Uterus (tissue), 4 donors: ENCODE results near the gene FTSJ3. TPM values are rescaled to one million over a fixed set of nuclear protein-coding genes. Genes with fewer than 3 reads are reported as not detected.

Experiments used
- DNase-seq, 2 donors: peaks; one replicate each; pipeline ENCODE4 v3.0.0-alpha.2; 2019 to 2020
- H3K27ac ChIP-seq, 2 donors: fragments of 200-600 bp; sonication (generic); 1 replicate in 1 of 2; 2 replicates in 1 of 2; pipeline ENCODE4 v1.5.1; 2016 to 2018
- H3K27me3 ChIP-seq, 2 donors: fragments of 200-600 bp; sonication (generic); one replicate each; pipeline ENCODE4 v1.5.1; 2018 to 2019; ENCODE audit warnings: control low read depth in 1 of 2
- H3K36me3 ChIP-seq, 2 donors: fragments of 200-600 bp; sonication (generic); one replicate each; pipeline ENCODE4 v1.5.1; 2019; ENCODE audit warnings: control low read depth in 1 of 2
- H3K4me1 ChIP-seq, 2 donors: fragments of 200-600 bp; sonication (generic); one replicate each; pipeline ENCODE4 v1.5.1; 2018 to 2019; ENCODE audit warnings: control low read depth in 1 of 2
- H3K4me3 ChIP-seq, 2 donors: fragments of 200-600 bp; sonication (generic); 1 replicate in 1 of 2; 2 replicates in 1 of 2; pipeline ENCODE4 v1.5.1; 2018 to 2019; ENCODE audit warnings: mild to moderate bottlenecking in 1 of 2
- H3K9me3 ChIP-seq, 2 donors: fragments of 200-600 bp; sonication (generic); one replicate each; pipeline ENCODE4 v1.5.1; 2019; ENCODE audit warnings: control low read depth in 1 of 2
- POLR2A ChIP-seq, 2 donors: fragments of 450-650 bp; IDR thresholded peaks; one replicate each; pipeline ENCODE4 v1.6.1; 2016; ENCODE audit warnings: antibody characterized with exemption in 2 of 2, mild to moderate bottlenecking in 1 of 2, moderate library complexity in 1 of 2
- intact Hi-C: fragments of 100-400 bp; cut with DNase I; formaldehyde crosslinking; loops from one replicate; pipeline ENCODE4 v1.15.1; 2023; ENCODE audit warnings: low total_unique reads
- total RNA-seq, 4 donors: library from RNA; depleted of rRNA in 3 of 4; stranded (reverse); fragments of >200 nt in 3 of 4; gene quantifications; one replicate each; pipeline versions ENCODE4 v1.1.0 to v1.2.4, GENCODE V29; 2014 to 2023
- TF ChIP-seq, protein P1 (sequence below), 4 experiments: fragments of 200-600 bp in 2 of 4; fragments of 450-650 bp in 2 of 4; sonication (generic) in 2 of 4; IDR thresholded peaks; one replicate each; pipeline ENCODE4 v1.5.1; 2016 to 2019; ENCODE audit warnings: antibody characterized with exemption in 4 of 4, mild to moderate bottlenecking in 2 of 4, moderate library complexity in 1 of 4
- donor health status: DM: yes; HTN: yes; CAD: no.

The FTSJ3 gene
- total RNA-seq, 4 donors from 2014 or later = 29.7 to 64.7 (median 53.3) TPM

DNA sequence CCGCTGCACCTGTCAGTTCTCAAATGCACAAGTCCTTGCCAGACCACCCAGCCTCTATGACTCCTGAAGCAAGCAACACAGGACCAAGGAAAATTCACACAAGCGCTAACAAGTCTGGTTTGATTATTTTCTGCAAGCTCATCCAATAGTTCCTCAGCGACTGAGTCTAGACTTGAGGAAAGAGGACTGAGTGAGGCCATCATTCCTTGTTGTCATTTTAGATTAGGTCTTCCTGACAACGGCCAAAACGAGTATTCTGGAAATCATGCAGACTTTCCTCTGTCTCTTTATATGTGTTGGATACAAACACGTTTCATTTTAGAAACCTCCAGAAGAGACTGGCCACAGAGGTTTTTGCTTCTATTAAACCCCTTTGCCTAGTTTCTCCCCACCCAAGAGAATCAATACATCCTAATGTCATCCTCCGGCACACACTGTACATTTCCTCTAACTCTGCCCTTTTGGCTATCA lies 54.6 kb downstream of the FTSJ3 start:
- Histone ChIP-seq H3K27me3 (no peaks in the 10 kb centered on the region), H3K4me3 (peak overlapping the region; percentile 69 to 94), H3K4me1 (peaks cover 4 to 8% of the 10 kb centered on the region in 2 donors), H3K36me3 (no peaks in the 10 kb centered on the region), H3K9me3 (no peaks in the 10 kb centered on the region), H3K27ac (peak overlapping the region; percentile 94 to 99)
- no peak for TF ChIP-seq POLR2A (IDR thresholded peaks at IDR 0.05)
- TF ChIP-seq, protein P1, sequence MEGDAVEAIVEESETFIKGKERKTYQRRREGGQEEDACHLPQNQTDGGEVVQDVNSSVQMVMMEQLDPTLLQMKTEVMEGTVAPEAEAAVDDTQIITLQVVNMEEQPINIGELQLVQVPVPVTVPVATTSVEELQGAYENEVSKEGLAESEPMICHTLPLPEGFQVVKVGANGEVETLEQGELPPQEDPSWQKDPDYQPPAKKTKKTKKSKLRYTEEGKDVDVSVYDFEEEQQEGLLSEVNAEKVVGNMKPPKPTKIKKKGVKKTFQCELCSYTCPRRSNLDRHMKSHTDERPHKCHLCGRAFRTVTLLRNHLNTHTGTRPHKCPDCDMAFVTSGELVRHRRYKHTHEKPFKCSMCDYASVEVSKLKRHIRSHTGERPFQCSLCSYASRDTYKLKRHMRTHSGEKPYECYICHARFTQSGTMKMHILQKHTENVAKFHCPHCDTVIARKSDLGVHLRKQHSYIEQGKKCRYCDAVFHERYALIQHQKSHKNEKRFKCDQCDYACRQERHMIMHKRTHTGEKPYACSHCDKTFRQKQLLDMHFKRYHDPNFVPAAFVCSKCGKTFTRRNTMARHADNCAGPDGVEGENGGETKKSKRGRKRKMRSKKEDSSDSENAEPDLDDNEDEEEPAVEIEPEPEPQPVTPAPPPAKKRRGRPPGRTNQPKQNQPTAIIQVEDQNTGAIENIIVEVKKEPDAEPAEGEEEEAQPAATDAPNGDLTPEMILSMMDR (IDR thresholded peaks at IDR 0.05) = no peak
- no peak for DNase-seq
- intact Hi-C loops = no loop called here

Other genes with a start within 250 kb of the FTSJ3 start
- gene TACO1, start 226.8 kb downstream of the FTSJ3 start, total RNA-seq = 10 to 100 TPM in 2 of 4 donors, 1 to 10 TPM in 2; 4.1 to 13.0 (median 8.4) TPM
- 10 to 100 TPM; 31.5 to 63.0 (median 56.3) TPM for gene MAP3K3, start 205.2 kb downstream of the FTSJ3 start, total RNA-seq
- 10 to 100 TPM in 3 of 4 donors, 1 to 10 TPM in 1; 3.8 to 23.2 (median 11.8) TPM for gene LIMD2, start 127.5 kb downstream of the FTSJ3 start, total RNA-seq
- 10 to 100 TPM; 14.1 to 60.9 (median 27.9) TPM for gene STRADA, start 85.9 kb downstream of the FTSJ3 start, total RNA-seq
- 10 to 100 TPM; 15.1 to 91.5 (median 49.3) TPM for gene CCDC47, start 54.1 kb downstream of the FTSJ3 start, total RNA-seq
- gene DDX42, start 53.5 kb downstream of the FTSJ3 start, total RNA-seq = 100 to 1,000 TPM in 3 of 4 donors, 10 to 100 TPM in 1; 89.9 to 180 (median 150) TPM
- 100 to 1,000 TPM in 1 of 4 donors, 10 to 100 TPM in 3; 12.6 to 103 (median 40.2) TPM for gene PSMC5, start 232 bp downstream of the FTSJ3 start, total RNA-seq
- 100 to 1,000 TPM in 2 of 4 donors, 10 to 100 TPM in 2; 72.9 to 205 (median 101) TPM for gene SMARCD2, start 15.0 kb upstream of the FTSJ3 start, total RNA-seq
- gene CSH2, start 46.0 kb upstream of the FTSJ3 start, total RNA-seq = not detected
- gene GH2, start 54.3 kb upstream of the FTSJ3 start, total RNA-seq = not detected
- gene CSH1, start 68.9 kb upstream of the FTSJ3 start, total RNA-seq = not detected
- not detected for gene CSHL1, start 83.6 kb upstream of the FTSJ3 start, total RNA-seq
- gene GH1, start 91.2 kb upstream of the FTSJ3 start, total RNA-seq = not detected
- 10 to 100 TPM in 1 of 4 donors, 1 to 10 TPM in 2, under 1 TPM in 1; 0.29 to 13.4 (median 4.9) TPM for gene CD79B, start 104.7 kb upstream of the FTSJ3 start, total RNA-seq
- under 1 TPM in 2 of 4 donors, not detected in 2; 0.14 to 0.24 TPM for gene SCN4A, start 145.3 kb upstream of the FTSJ3 start, total RNA-seq
- gene PRR29, start 170.7 kb upstream of the FTSJ3 start, total RNA-seq = 1 to 10 TPM in 2 of 4 donors, under 1 TPM in 1, not detected in 1; 0.29 to 2.8 (median 1.5) TPM
- 100 to 1,000 TPM in 1 of 4 donors, 10 to 100 TPM in 3; 20.6 to 108 (median 42.4) TPM for gene ICAM2, start 193.0 kb upstream of the FTSJ3 start, total RNA-seq